ENCODE measurements around the gene RGS12. TPM values are rescaled to one million over a fixed set of nuclear protein-coding genes. Genes with fewer than 3 reads are reported as not detected.

Gene RGS12
- total and polyA plus RNA-seq, 2 of the 13 experiments (the other 11 are each of a cell fraction or from before 2014, with no cell fraction given): 21.0 to 27.7 TPM

DNA sequence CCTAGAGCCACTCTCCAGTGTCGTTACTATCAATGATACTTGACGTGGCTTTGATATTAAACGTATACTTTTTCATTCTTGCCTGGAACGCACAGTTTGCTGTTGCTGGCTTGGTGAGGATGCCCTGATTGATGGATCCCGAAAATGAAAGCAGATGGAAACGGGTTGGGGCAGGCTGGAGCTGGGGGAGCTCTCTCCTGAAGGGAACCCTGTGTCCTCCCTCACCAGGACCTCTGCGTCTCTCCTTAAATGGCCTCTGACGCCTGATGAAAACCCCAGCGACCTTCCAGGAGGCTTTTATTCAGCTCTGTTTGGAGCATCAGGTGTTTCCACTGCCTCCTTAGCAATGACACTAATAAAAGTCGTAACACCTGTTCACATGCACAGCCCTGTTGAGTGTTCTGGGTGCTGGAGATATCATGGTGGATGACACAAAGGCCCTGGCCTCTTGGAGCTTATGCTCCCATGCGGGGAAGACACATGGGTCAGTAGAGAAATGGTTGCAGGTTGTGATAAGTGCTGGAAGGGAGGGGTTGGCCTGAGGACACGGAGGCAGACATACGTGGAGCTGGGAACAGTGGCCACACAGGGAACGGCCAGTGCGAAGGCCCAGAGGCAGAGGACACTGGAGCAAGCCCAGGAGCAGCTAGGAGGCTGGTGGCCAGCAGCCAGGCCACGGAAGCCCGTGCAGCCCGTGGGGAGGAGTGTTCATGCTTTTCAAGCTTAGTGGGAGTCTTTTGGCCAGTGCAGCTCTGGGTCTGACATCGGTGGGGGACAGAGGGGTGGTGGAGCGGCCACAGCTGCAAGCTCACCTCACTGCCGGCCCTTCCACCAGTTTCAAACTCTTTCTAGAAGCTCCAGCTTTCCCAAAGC is 36.4 kb upstream of the RGS12 start (continued):
- TF ChIP-seq, protein P1, sequence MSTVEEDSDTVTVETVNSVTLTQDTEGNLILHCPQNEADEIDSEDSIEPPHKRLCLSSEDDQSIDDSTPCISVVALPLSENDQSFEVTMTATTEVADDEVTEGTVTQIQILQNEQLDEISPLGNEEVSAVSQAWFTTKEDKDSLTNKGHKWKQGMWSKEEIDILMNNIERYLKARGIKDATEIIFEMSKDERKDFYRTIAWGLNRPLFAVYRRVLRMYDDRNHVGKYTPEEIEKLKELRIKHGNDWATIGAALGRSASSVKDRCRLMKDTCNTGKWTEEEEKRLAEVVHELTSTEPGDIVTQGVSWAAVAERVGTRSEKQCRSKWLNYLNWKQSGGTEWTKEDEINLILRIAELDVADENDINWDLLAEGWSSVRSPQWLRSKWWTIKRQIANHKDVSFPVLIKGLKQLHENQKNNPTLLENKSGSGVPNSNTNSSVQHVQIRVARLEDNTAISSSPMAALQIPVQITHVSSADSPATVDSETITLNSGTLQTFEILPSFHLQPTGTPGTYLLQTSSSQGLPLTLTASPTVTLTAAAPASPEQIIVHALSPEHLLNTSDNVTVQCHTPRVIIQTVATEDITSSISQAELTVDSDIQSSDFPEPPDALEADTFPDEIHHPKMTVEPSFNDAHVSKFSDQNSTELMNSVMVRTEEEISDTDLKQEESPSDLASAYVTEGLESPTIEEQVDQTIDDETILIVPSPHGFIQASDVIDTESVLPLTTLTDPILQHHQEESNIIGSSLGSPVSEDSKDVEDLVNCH (CRISPR knock-in tag; IDR thresholded peaks at IDR 0.05): no peak
- TF ChIP-seq, protein P2, sequence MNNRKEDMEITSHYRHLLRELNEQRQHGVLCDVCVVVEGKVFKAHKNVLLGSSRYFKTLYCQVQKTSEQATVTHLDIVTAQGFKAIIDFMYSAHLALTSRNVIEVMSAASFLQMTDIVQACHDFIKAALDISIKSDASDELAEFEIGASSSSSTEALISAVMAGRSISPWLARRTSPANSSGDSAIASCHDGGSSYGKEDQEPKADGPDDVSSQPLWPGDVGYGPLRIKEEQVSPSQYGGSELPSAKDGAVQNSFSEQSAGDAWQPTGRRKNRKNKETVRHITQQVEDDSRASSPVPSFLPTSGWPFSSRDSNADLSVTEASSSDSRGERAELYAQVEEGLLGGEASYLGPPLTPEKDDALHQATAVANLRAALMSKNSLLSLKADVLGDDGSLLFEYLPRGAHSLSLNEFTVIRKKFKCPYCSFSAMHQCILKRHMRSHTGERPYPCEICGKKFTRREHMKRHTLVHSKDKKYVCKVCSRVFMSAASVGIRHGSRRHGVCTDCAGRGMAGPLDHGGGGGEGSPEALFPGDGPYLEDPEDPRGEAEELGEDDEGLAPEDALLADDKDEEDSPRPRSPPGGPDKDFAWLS (CRISPR knock-in tag; IDR thresholded peaks at IDR 0.05; ENCODE audit: borderline replicate concordance): no peak
- TF ChIP-seq NFYC (CRISPR knock-in tag; IDR thresholded peaks at IDR 0.05) (no peak), ZNF343 (CRISPR knock-in tag; IDR thresholded peaks at IDR 0.05) (no peak), MAFG (CRISPR knock-in tag; IDR thresholded peaks at IDR 0.05) (no peak), FOXA1 (IDR thresholded peaks at IDR 0.05) (no peak), FOXA1 (CRISPR knock-in tag; IDR thresholded peaks at IDR 0.05) (no peak), TAF15 (IDR thresholded peaks at IDR 0.05; ENCODE audit: low read depth, low read length, poor library complexity, severe bottlenecking) (no peak), THYN1 (CRISPR knock-in tag; IDR thresholded peaks at IDR 0.05; ENCODE audit: borderline replicate concordance, low read depth) (no peak), CBX1 (IDR thresholded peaks at IDR 0.05; ENCODE audit: low read depth) (no peak), SP2 (CRISPR knock-in tag; IDR thresholded peaks at IDR 0.05) (no peak), NR2F6 (IDR thresholded peaks at IDR 0.05) (no peak), NR2F6 (CRISPR knock-in tag; IDR thresholded peaks at IDR 0.05) (no peak)

Measured in HepG2 (cell line).